ENCODE results near the gene PLEKHN1.

The PLEKHN1 gene

GRCh38 chr1:938711-939489 lies 27.4 kb upstream of the PLEKHN1 start:
- no peak overlapping the region for H3K4me3 ChIP-seq (ENCODE audit: low read depth, low read length)

GRCh38 chr1:939511-940106 lies 26.7 kb upstream of the PLEKHN1 start:
- DNase-seq (ENCODE audit: low read depth) = no peak
- TF ChIP-seq, protein P1, sequence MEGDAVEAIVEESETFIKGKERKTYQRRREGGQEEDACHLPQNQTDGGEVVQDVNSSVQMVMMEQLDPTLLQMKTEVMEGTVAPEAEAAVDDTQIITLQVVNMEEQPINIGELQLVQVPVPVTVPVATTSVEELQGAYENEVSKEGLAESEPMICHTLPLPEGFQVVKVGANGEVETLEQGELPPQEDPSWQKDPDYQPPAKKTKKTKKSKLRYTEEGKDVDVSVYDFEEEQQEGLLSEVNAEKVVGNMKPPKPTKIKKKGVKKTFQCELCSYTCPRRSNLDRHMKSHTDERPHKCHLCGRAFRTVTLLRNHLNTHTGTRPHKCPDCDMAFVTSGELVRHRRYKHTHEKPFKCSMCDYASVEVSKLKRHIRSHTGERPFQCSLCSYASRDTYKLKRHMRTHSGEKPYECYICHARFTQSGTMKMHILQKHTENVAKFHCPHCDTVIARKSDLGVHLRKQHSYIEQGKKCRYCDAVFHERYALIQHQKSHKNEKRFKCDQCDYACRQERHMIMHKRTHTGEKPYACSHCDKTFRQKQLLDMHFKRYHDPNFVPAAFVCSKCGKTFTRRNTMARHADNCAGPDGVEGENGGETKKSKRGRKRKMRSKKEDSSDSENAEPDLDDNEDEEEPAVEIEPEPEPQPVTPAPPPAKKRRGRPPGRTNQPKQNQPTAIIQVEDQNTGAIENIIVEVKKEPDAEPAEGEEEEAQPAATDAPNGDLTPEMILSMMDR (IDR thresholded peaks at IDR 0.05; ENCODE audit: insufficient read depth, low read depth, low read length, missing control alignments) = no peak
- H3K4me3 ChIP-seq (ENCODE audit: low read depth, low read length) = no peak overlapping the region

More at GRCh38 chr1:938711-939489, 27.4 kb upstream of the PLEKHN1 start:
- TF ChIP-seq, protein P1 (IDR thresholded peaks at IDR 0.05; ENCODE audit: insufficient read depth, low read depth, low read length, missing control alignments) = no peak
- DNase-seq (ENCODE audit: low read depth) = no peak

DNA sequence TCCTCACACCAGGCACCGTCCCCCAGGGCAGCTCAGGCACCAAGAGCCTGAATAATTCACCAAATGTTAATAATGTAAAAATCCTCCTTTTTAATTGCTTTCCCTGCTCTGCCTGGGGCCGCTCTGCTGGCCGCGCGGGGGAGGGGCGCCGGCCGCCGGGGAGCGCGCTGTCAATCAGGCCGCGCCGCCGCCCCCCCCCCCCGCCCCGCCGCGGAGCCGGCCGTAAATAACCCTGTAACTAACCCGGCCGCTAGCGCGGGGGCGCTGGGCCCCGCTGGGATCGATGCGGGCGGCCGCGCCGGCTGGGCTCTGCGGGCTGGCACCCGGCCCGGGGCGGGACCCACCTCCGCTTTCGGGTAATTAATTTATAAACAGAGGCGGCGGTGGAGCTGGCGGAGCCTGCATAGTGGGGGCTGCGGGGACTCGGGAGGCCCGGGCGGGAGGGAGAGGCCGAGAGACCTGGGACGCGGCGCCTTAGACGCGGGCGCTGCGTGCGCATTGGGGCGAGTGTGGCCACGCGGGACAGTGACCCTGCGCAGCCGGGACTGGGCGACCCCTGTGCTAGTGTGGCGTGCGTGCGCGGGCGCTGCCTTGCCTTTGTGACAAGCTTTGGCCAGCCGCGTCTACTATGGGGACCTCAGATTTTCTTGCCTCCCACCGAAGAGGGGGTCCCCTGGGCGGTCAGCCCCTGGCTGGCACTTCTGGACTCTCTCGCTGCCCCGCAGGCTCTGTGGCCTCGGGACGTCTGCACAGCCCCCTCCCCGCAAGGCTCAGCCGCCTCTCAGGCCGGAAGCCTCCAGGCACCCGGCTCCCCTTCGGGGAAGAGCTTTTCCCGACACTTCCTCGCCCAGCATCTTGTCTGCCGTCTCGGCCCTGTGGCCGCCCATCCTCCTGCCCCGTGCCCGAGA lies 25.9 kb upstream of the PLEKHN1 start:
- DNase-seq (ENCODE audit: low read depth) = no peak
- no peak overlapping the region for H3K4me3 ChIP-seq (ENCODE audit: low read depth, low read length)
- TF ChIP-seq, protein P1 (IDR thresholded peaks at IDR 0.05; ENCODE audit: insufficient read depth, low read depth, low read length, missing control alignments) = no peak

DNA sequence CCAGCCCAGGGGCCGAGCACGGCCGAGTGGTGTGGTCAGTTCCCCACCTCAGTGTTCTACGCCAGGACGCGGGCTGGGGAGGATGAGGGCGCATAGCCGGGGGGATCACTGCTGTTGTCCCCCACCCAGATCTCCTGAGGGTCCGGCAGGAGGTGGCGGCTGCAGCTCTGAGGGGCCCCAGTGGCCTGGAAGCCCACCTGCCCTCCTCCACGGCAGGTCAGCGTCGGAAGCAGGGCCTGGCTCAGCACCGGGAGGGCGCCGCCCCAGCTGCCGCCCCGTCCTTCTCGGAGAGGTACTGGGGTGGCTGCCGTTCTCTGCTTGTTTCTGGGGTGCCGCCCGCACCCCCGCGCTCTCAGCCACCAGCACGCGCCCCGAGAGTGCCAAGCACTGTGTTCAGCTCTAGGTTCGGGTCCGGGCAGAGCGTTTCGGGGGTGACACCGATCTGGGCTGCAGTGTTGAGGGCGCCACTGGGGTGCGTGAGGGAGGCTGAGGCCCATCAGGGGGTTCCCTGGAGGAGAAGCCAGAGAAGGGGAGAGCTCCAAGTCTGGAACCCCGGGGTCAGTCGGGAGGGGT lies 25.2 kb upstream of the PLEKHN1 start:
- DNase-seq (ENCODE audit: low read depth) = no peak
- TF ChIP-seq, protein P1 (IDR thresholded peaks at IDR 0.05; ENCODE audit: insufficient read depth, low read depth, low read length, missing control alignments) = no peak
- H3K4me3 ChIP-seq (ENCODE audit: low read depth, low read length) = no peak overlapping the region

DNA sequence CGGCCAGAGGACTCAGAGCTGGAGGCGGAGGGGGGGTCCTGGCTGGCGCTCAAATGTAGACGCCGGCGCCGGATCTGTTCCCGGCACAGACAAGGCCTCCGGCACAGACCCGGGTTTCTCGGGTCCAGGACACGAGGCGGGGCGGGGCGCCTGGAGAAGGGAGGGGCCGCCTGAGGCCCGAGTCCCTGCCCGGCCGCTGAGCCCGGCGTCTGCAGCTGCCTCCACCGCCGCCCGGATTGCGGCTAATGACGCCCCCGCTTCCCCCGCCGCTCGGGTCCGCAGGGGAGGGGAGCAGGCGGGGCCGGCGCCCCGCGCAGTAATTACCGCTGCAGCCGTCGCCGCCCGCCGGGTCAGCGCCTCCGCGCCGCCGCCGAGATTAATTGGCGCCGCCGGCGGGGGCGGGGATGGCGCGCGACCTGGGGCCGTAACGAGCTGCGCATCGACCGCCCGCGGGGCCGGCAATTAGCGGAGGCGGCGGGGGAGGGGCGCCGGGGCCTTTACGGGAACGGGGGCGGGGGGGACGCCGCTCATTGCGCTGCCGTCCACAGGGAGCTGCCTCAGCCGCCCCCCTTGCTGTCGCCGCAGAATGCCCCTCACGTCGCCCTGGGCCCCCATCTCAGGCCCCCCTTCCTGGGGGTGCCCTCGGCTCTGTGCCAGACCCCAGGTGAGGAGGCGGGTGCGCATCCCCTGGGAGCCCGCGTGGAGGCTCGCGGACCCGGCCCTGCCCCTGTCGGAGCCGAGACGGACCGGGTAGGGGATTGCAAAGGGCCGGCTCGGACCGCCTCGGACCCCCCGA lies 24.5 kb upstream of the PLEKHN1 start:
- DNase-seq (ENCODE audit: low read depth) = no peak
- H3K4me3 ChIP-seq (ENCODE audit: low read depth, low read length) = no peak overlapping the region
- TF ChIP-seq, protein P1 (IDR thresholded peaks at IDR 0.05; ENCODE audit: insufficient read depth, low read depth, low read length, missing control alignments) = no peak

GRCh38 chr1:942411-942821 lies 23.9 kb upstream of the PLEKHN1 start:
- DNase-seq (ENCODE audit: low read depth) = no peak
- H3K4me3 ChIP-seq (ENCODE audit: low read depth, low read length) = no peak overlapping the region
- TF ChIP-seq, protein P1 (IDR thresholded peaks at IDR 0.05; ENCODE audit: insufficient read depth, low read depth, low read length, missing control alignments) = no peak
